Lung (tissue), 12 donors: ENCODE data around the gene CCDC68. TPM values are rescaled to one million over a fixed set of nuclear protein-coding genes. Genes with fewer than 3 reads are reported as not detected.
A peak's percentile ranks its signal among the peaks of the same experiment; 100 is the strongest.

Experiments
- ATAC-seq: fragments of 200-7000 bp; cut with Tn5 transposase; one replicate; pipeline ENCODE4 v1.9.1; 2020; ENCODE audit warnings: moderate number of reproducible peaks; ENCODE audit not compliant: insufficient read depth, low FRiP score
- DNase-seq, 3 donors: peaks; one replicate each; pipeline ENCODE4 v3.0.0-alpha.2; 2013 to 2017
- H3K27ac ChIP-seq, 2 donors: one replicate each; pipeline ENCODE4 v1.5.1; 2013; ENCODE audit warnings: mild to moderate bottlenecking in 2 of 2, moderate library complexity in 2 of 2, control low read depth in 1 of 2, inconsistent platforms in 1 of 2, low read depth in 1 of 2, low read length in 1 of 2
- H3K27me3 ChIP-seq, 3 donors: one replicate each; pipeline ENCODE4 v1.5.1; 2013; ENCODE audit warnings: low read length in 2 of 3; ENCODE audit not compliant: control insufficient read depth in 3 of 3, insufficient read depth in 3 of 3
- H3K36me3 ChIP-seq, 4 donors: one replicate each; pipeline ENCODE4 v1.5.1; 2013; ENCODE audit warnings: low read length in 4 of 4, mild to moderate bottlenecking in 1 of 4, moderate library complexity in 1 of 4; ENCODE audit not compliant: control insufficient read depth in 4 of 4, insufficient read depth in 4 of 4
- H3K4me1 ChIP-seq, 5 donors: one replicate each; pipeline ENCODE4 v1.5.1; 2013; ENCODE audit warnings: low read length in 5 of 5, mild to moderate bottlenecking in 2 of 5, moderate library complexity in 1 of 5; ENCODE audit not compliant: control insufficient read depth in 5 of 5, insufficient read depth in 5 of 5
- H3K4me3 ChIP-seq: one replicate; pipeline ENCODE4 v1.5.1; 2013; ENCODE audit warnings: mild to moderate bottlenecking, control low read depth, moderate library complexity
- H3K9ac ChIP-seq, 2 donors: one replicate each; pipeline ENCODE4 v1.5.1; 2013; ENCODE audit warnings: low read length in 2 of 2, control low read depth in 1 of 2; ENCODE audit not compliant: insufficient read depth in 1 of 2
- H3K9me3 ChIP-seq, 4 donors: one replicate each; pipeline ENCODE4 v1.5.1; 2013; ENCODE audit warnings: low read length in 3 of 4, mild to moderate bottlenecking in 1 of 4, moderate library complexity in 1 of 4; ENCODE audit not compliant: control insufficient read depth in 4 of 4, insufficient read depth in 3 of 4
- WGBS, 2 donors: extraction: QIAGEN DNeasy Blood & Tissue Kit; methylation state at CpG; one replicate each; pipeline ENCODE4 v1.1.7; 2013; 5-methylcytosine and 5-hydroxymethylcytosine counted together
- polyA plus RNA-seq, 2 donors: library from polyadenylated mRNA; stranded (reverse); fragments of 200-250 nt; gene quantifications; one replicate each; pipeline ENCODE4 v1.2.1, GENCODE V29; 2013
- total RNA-seq, 2 donors: library from RNA; depleted of rRNA in 1 of 2; stranded (reverse); fragments of >200 nt in 1 of 2; gene quantifications; one replicate each; pipeline ENCODE4 v1.2.1, GENCODE V29; 2014 to 2021
- TF ChIP-seq, protein P1 (sequence below): IDR thresholded peaks from 2 replicates; pipeline ENCODE4 v1.5.1; 2012; ENCODE audit warnings: mild to moderate bottlenecking; ENCODE audit errors: control extremely low read depth, extremely low read depth
- donor health status: control.
- donor health status: control.
- donor health status: Bipolar disorder and iron deficiency.
- donor health status: healthy.
- donor health status: DM: yes; HTN: yes; CAD: no.

The CCDC68 gene
- total and polyA plus RNA-seq, 4 donors = 6.7 to 90.4 (median 10.1) TPM

GRCh38 chr18:54983041-54983686, 23.9 kb upstream of the CCDC68 start:
- ATAC-seq (peak; percentile 81), DNase-seq (peak in 2 of 3 donors; percentile 82 to 88)
- H3K4me1 ChIP-seq = peaks cover 0 to 12% (median 0%) of the 10 kb centered on the region in 5 donors
- 30 to 32% methylated on average over 9 of the region's 9 CpGs for WGBS, 2 donors
- H3K9ac ChIP-seq = no peak overlapping the region
- TF ChIP-seq, protein P1, sequence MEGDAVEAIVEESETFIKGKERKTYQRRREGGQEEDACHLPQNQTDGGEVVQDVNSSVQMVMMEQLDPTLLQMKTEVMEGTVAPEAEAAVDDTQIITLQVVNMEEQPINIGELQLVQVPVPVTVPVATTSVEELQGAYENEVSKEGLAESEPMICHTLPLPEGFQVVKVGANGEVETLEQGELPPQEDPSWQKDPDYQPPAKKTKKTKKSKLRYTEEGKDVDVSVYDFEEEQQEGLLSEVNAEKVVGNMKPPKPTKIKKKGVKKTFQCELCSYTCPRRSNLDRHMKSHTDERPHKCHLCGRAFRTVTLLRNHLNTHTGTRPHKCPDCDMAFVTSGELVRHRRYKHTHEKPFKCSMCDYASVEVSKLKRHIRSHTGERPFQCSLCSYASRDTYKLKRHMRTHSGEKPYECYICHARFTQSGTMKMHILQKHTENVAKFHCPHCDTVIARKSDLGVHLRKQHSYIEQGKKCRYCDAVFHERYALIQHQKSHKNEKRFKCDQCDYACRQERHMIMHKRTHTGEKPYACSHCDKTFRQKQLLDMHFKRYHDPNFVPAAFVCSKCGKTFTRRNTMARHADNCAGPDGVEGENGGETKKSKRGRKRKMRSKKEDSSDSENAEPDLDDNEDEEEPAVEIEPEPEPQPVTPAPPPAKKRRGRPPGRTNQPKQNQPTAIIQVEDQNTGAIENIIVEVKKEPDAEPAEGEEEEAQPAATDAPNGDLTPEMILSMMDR = peak; percentile 72
- no peaks in the 10 kb centered on the region for H3K27me3 ChIP-seq
- H3K27ac ChIP-seq = no peak overlapping the region
- H3K4me3 ChIP-seq = no peak overlapping the region
- H3K9me3 ChIP-seq = peaks cover 0 to under 1% (median 0%) of the 10 kb centered on the region in 4 donors
- no peaks in the 10 kb centered on the region for H3K36me3 ChIP-seq

GRCh38 chr18:54981076-54981475, 21.8 kb upstream of the CCDC68 start:
- ATAC-seq = no peak
- no peak overlapping the region for H3K27ac ChIP-seq
- H3K27me3 ChIP-seq = no peaks in the 10 kb centered on the region

GRCh38 chr18:54975598-54975997, 16.3 kb upstream of the CCDC68 start:
- Histone ChIP-seq H3K27ac (no peak overlapping the region), H3K27me3 (no peaks in the 10 kb centered on the region), H3K9ac (no peak overlapping the region), H3K4me3 (no peak overlapping the region), H3K9me3 (peaks cover 0 to 3% (median 1%) of the 10 kb centered on the region in 4 donors), H3K36me3 (no peaks in the 10 kb centered on the region), H3K4me1 (no peaks in the 10 kb centered on the region)
- DNase-seq = no peak
- TF ChIP-seq, protein P1 = no peak
- 50 to 67% methylated on average over 2 of the region's 2 CpGs for WGBS, 2 donors
- no peak for ATAC-seq

More at GRCh38 chr18:54981076-54981475, 21.8 kb upstream of the CCDC68 start:
- WGBS, 2 donors = 91 to 96% methylated on average over 1 of the region's 1 CpG
- no peak overlapping the region for H3K4me3 ChIP-seq
- DNase-seq = no peak
- peaks cover 0 to 3% (median 1%) of the 10 kb centered on the region in 4 donors for H3K9me3 ChIP-seq
- peaks cover 0 to 12% (median 0%) of the 10 kb centered on the region in 5 donors for H3K4me1 ChIP-seq
- no peaks in the 10 kb centered on the region for H3K36me3 ChIP-seq
- TF ChIP-seq, protein P1 = no peak
- no peak overlapping the region for H3K9ac ChIP-seq
